MM.1S (cell line): ENCODE measurements around the gene DENND1A.

ENCODE experiments used
- DNase-seq: peaks from one replicate; pipeline ENCODE4 v3.0.0-alpha.2; 2015
- H2AFZ ChIP-seq: fragments of 300-600 bp; sonication (generic); 2 replicates; pipeline ENCODE4 v1.6.0; 2016; ENCODE audit warnings: antibody characterized with exemption, low read length
- H3F3A ChIP-seq: fragments of 300-600 bp; sonication (generic); 2 replicates; pipeline ENCODE4 v1.6.1; 2016; ENCODE audit warnings: mild to moderate bottlenecking, antibody characterized with exemption, low read length, moderate library complexity, mixed read lengths; ENCODE audit not compliant: insufficient read depth
- H3K27ac ChIP-seq: fragments of 300-600 bp; sonication (generic); 2 replicates; pipeline ENCODE4 v1.5.1; 2016; ENCODE audit warnings: mild to moderate bottlenecking, low read length
- H3K27me3 ChIP-seq: fragments of 300-600 bp; sonication (generic); replicated peaks from 2 replicates; pipeline ENCODE4 v1.6.0; 2016; ENCODE audit warnings: low read length; ENCODE audit not compliant: insufficient read depth
- H3K36me3 ChIP-seq: fragments of 300-600 bp; sonication (generic); replicated peaks from 2 replicates; pipeline ENCODE4 v1.6.1; 2016; ENCODE audit warnings: mild to moderate bottlenecking, low read length, mixed read lengths; ENCODE audit not compliant: insufficient read depth
- H3K4me1 ChIP-seq: fragments of 300-600 bp; sonication (generic); 2 replicates; pipeline ENCODE4 v1.6.1; 2016; ENCODE audit warnings: low read length, mixed read lengths
- H3K4me2 ChIP-seq: fragments of 300-600 bp; sonication (generic); 2 replicates; pipeline ENCODE4 v1.6.0; 2016; ENCODE audit warnings: low read depth, low read length
- H3K4me3 ChIP-seq: fragments of 300-600 bp; sonication (generic); 2 replicates; pipeline ENCODE4 v1.5.1; 2016; ENCODE audit warnings: low read length, mixed read lengths
- H3K79me2 ChIP-seq: fragments of 300-600 bp; sonication (generic); 2 replicates; pipeline ENCODE4 v1.6.1; 2016; ENCODE audit warnings: mixed run types, low read length, mixed read lengths
- H3K9ac ChIP-seq: fragments of 300-600 bp; sonication (generic); 2 replicates; pipeline ENCODE4 v1.6.1; 2016; ENCODE audit warnings: low read length, mixed read lengths
- H3K9me2 ChIP-seq: fragments of 300-600 bp; sonication (generic); replicated peaks from 2 replicates; pipeline ENCODE4 v1.6.1; 2016; ENCODE audit warnings: mild to moderate bottlenecking, low read length, mixed read lengths; ENCODE audit not compliant: insufficient read depth
- H3K9me3 ChIP-seq: fragments of 300-600 bp; sonication (generic); replicated peaks from 2 replicates; pipeline ENCODE4 v1.6.1; 2016; ENCODE audit warnings: mild to moderate bottlenecking, low read length, mixed read lengths; ENCODE audit not compliant: insufficient read depth
- H4K20me1 ChIP-seq: fragments of 300-600 bp; sonication (generic); 2 replicates; pipeline ENCODE4 v1.6.1; 2016; ENCODE audit warnings: mild to moderate bottlenecking, low read length, moderate library complexity, mixed read lengths; ENCODE audit not compliant: insufficient read depth
- EZH2 ChIP-seq: fragments of 300-600 bp; sonication (generic); optimal IDR thresholded peaks from 2 replicates; pipeline ENCODE3; 2017; ENCODE audit warnings: low read depth, mild to moderate bottlenecking, antibody characterized with exemption, low read length, mixed read lengths
- EZH2phosphoT487 ChIP-seq: fragments of 300-600 bp; sonication (generic); IDR thresholded peaks from 2 replicates; pipeline ENCODE4 v1.6.1; 2018; ENCODE audit warnings: antibody characterized with exemption, low read length
- TF ChIP-seq, protein P1 (sequence below): fragments of 300-600 bp; sonication (generic); IDR thresholded peaks from 2 replicates; pipeline ENCODE4 v1.5.1; 2016; ENCODE audit warnings: antibody characterized with exemption, low read length, mixed read lengths

Gene DENND1A

DNA sequence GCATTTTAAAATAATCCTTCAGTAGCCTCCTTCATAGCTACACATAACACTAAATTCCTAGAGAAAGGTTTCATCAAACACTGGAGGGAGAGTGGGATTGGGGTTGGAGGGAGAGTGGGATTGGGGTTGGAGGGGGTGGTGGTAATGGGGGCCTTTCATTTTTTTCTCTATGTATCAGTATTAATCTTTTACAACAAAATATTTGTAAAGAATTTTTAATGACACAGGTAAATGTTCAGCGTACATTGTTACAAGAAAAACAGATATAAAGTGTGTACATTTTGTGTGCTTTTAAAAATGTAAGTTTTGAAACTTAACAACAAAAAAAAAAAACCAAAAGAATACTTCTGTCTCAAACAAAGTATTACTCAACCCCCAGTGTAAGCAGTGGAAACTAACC lies 266.4 kb downstream of the DENND1A start:
- Histone ChIP-seq H3K36me3 (no peaks in the 10 kb centered on the region), H3K27ac (no peak overlapping the region), H3F3A (no peaks in the 10 kb centered on the region; the same call in 1 of the 2 replicates)

GRCh38 chr9:123662057-123662776 lies 267.7 kb downstream of the DENND1A start:
- DNase-seq, result peak; percentile 33
- H3F3A ChIP-seq, result no peaks in the 10 kb centered on the region; the same call in 1 of the 2 replicates
- no peaks in the 10 kb centered on the region for H3K9me2 ChIP-seq
- H3K79me2 ChIP-seq, result no peaks in the 10 kb centered on the region
- H3K4me1 ChIP-seq, result peaks cover 6% of the 10 kb centered on the region
- H3K27me3 ChIP-seq, result no peaks in the 10 kb centered on the region
- no peak overlapping the region for H3K9ac ChIP-seq
- H4K20me1 ChIP-seq, result no peaks in the 10 kb centered on the region
- no peak overlapping the region for H3K4me3 ChIP-seq
- no peak for TF ChIP-seq EZH2
- TF ChIP-seq, protein P1, sequence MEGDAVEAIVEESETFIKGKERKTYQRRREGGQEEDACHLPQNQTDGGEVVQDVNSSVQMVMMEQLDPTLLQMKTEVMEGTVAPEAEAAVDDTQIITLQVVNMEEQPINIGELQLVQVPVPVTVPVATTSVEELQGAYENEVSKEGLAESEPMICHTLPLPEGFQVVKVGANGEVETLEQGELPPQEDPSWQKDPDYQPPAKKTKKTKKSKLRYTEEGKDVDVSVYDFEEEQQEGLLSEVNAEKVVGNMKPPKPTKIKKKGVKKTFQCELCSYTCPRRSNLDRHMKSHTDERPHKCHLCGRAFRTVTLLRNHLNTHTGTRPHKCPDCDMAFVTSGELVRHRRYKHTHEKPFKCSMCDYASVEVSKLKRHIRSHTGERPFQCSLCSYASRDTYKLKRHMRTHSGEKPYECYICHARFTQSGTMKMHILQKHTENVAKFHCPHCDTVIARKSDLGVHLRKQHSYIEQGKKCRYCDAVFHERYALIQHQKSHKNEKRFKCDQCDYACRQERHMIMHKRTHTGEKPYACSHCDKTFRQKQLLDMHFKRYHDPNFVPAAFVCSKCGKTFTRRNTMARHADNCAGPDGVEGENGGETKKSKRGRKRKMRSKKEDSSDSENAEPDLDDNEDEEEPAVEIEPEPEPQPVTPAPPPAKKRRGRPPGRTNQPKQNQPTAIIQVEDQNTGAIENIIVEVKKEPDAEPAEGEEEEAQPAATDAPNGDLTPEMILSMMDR, result no peak
- TF ChIP-seq EZH2phosphoT487, result no peak
- no peaks in the 10 kb centered on the region for H3K36me3 ChIP-seq
- no peaks in the 10 kb centered on the region for H3K9me3 ChIP-seq
- H2AFZ ChIP-seq, result no peak overlapping the region
- H3K4me2 ChIP-seq, result no peak overlapping the region
- no peak overlapping the region for H3K27ac ChIP-seq

More for the DNA sequence above, 266.4 kb downstream of the DENND1A start:
- no peaks in the 10 kb centered on the region for H3K9me3 ChIP-seq
- no peak overlapping the region for H3K4me2 ChIP-seq
- H3K9ac ChIP-seq, result no peak overlapping the region
- no peak for DNase-seq
- no peak overlapping the region for H2AFZ ChIP-seq
- peaks cover 6% of the 10 kb centered on the region for H3K4me1 ChIP-seq
- no peak overlapping the region for H3K4me3 ChIP-seq
- no peak for TF ChIP-seq EZH2phosphoT487
- TF ChIP-seq, protein P1, result no peak
- H4K20me1 ChIP-seq, result no peaks in the 10 kb centered on the region
- H3K27me3 ChIP-seq, result no peaks in the 10 kb centered on the region
- no peaks in the 10 kb centered on the region for H3K79me2 ChIP-seq
- H3K9me2 ChIP-seq, result no peaks in the 10 kb centered on the region

DNA sequence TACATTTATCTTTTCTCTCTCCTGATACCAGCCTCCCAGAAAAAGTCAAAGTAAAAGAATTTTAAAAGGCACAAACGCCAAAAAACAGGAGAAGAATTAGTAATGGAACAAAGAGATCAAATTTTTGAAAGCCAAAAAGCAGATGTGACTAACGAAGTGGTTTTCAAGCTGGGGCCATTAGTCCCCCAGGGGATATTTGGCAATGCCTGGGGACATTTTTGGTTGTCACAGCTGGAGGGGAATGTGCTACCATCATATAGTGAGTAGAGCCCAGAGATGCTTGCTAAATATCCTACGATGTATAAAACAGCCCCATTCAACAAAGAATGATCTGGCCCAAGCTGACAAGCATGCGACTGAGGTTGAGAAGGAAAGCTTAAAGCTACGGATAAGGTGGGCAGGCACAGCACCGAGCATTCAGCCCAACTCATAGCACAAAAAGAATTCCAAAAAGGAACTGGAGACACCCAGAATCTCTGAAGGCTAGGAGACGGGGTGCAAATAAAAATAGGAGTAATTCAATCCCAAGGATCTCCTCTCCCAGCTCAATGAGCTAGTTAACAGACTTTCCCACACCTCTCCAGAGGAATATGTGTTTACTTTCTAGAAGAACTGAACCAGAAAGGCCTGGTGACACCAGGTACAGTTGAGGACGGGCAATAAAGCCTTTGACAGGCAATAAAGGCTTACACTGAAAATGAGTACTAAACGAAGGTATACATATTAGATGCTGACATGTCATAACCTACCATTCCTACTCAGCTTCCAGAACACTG lies 269.0 kb downstream of the DENND1A start:
- H2AFZ ChIP-seq, result no peak overlapping the region
- no peak for DNase-seq
- TF ChIP-seq EZH2 (no peak), EZH2phosphoT487 (no peak)
- TF ChIP-seq, protein P1, result no peak
- H3K4me2 ChIP-seq, result no peak overlapping the region
- H3K4me3 ChIP-seq, result no peak overlapping the region
- no peaks in the 10 kb centered on the region; the same call in 1 of the 2 replicates for H3F3A ChIP-seq
- no peaks in the 10 kb centered on the region for H3K79me2 ChIP-seq
- no peaks in the 10 kb centered on the region for H3K9me3 ChIP-seq
- no peaks in the 10 kb centered on the region for H4K20me1 ChIP-seq
- peaks cover 6% of the 10 kb centered on the region for H3K4me1 ChIP-seq
- H3K9ac ChIP-seq, result no peak overlapping the region
- no peak overlapping the region for H3K27ac ChIP-seq
- H3K27me3 ChIP-seq, result no peaks in the 10 kb centered on the region
- H3K9me2 ChIP-seq, result no peaks in the 10 kb centered on the region
- H3K36me3 ChIP-seq, result no peaks in the 10 kb centered on the region
